ENCODE measurements around the gene APBA2.
A peak's percentile ranks its signal among the peaks of the same experiment; 100 is the strongest.

The APBA2 gene

DNA sequence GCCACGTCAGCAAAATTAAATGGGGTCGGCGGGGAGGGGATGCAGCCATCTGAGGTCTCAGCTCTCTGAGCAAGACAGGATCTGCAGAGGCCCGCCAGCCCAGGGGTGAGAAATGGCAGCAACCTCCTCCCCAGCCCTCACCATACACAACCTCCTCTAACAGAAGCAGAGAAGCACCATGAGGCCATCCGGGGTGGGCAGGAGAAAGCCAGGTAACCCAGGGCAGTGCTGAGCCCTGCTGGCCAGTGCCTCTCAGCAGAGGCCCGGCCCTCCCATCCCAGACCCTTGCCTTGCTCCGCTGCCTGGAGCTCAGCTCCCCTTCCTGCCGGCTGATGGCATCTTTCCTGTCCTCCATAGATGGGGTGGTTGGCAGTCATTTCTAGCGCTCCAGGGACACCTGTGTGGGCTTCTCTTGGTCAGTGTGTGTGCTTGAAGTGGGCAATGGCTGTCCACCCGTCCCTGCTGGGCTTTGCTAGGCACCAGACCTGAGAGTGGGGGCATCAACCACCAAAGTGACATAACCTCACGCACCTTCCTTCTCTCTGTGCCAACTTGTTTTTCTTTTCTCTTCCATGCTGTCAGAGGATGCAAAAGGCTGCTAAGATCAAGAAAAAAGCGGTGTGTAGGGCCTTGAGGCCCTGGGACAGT, 208.0 kb downstream of the APBA2 start:
- DNase-seq: no peak

DNA sequence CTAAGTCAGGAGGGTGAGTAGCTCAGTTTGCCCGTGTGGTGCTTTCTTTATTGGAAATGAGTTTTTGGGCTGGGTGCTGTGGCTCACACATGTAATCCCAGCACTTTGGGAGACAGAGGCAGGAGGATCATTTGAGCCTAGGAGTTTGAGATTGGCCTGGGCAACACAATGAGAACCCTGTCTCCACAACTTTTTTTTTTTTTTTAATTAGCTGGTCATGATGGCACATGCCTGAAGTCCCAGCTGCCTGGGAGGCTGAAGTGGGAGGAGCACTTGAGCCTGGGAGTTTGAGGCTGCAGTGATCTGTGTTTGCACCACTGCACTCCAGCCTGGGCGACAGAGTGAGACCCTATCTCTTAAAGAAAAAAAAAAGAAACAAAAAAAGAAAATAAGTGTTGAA, 208.9 kb downstream of the APBA2 start:
- DNase-seq: no peak

DNA sequence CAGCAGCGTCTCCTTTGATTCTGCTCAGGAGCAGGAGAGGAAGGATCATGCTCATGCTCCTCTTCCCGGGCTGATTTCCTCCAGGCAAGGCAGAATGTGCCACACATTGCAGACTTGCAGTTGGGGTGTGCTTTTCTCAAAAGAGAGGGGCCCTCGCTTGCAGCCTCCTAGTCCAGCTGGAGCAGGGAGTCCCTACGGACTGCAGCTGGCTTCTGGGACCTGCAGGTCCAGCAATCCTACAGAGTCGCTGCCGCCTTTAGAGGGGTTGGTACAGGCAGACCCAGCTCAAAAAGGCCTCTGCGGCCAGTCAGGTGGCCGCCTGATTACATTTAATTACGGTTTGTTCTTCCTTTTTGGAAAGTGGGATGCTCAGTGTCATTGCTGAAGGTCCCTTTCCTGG, 210.0 kb downstream of the APBA2 start:
- no peak for DNase-seq

DNA sequence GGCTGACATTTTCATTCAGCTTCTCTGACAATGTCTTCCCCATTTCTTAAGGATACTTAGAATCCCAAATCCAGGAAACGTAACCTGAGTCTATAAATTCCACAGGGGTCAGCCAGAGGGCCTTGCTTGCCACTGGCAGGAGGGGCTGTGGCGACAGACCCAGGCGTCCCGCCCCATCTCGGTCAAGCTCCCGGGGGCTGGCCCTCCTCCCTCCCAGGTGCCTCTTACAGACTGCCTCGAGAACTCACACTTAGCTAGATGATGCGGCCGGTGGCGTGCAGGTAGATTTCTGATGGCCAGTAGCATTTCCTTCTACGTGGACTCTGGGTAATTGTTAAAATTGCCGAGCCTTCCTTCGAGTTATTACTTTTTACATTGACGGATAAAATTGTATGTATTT, 211.4 kb downstream of the APBA2 start:
- no peak for DNase-seq

DNA sequence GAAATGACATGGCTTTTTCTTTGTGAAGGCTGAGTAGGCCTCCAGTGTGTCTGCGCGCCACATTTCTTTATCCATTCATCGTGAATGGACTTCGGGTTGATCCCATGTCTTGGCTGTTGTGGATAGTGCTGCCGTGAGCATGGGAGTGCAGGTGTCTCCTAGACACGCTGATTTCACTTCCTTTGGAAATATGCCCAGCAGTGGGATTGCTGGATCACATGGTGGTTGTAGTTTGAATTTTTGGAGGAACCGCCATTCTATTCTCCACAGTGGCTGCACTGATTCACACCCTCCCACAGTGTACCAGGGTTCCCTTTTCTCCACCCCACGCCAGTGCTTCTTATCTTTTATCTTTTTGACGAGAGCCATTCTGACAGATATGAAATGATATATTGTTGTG, 212.2 kb downstream of the APBA2 start:
- DNase-seq: no peak

DNA sequence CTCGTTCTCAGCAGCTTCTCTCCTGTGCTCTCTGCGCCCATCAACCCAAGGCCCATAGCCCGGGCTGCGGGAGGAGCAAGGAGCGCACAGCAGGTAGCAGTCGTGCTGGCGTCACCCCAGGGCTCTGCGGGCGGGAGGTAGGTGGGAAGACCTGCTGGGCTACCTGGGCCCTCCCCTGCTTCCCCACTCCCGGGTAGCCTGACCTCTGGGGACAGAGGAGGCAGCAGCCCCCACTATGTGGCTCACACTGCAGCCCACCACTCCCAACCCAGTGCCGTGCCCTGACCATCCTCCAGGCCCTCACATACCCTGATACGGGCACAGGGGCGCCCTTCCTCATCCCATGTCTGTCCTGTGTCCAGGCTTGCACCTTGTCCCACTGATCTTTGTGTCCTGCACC, 212.9 kb downstream of the APBA2 start:
- no peak for DNase-seq

DNA sequence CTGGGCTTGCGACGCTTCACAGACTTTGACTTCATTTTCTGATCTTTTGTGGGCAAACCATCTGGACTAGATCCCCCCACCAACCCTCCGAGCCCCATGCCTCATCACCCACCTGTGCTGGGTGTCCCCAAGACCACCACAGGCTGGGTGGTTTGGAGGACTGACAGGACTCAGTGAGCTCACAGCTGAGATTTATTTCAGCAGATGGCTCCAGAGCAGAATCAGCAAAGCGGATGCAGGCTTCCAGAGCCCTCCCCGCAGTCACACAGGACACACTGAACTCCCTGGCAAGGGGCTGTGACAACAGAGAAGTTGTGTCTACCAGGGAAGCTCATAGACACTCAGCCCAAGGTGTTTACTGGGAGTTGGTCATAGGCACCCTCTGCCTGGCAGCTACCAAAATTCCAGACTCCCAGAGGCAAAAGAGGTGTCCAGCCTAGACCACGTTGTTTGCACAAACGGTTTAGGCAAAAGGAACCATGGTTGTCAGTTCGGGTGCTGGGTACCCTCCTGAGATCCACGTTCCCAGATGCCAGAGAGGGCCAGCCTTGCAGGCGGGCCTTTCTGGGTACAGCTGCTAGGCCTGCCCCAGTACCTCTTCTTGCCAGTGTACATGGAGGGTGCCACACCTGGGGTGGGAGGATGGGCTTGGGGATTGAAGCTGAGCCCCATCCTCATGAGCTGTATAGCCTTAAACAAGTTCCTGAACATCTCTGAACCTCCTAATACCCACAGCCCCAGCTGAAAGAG, 213.5 kb downstream of the APBA2 start:
- no peak for DNase-seq

DNA sequence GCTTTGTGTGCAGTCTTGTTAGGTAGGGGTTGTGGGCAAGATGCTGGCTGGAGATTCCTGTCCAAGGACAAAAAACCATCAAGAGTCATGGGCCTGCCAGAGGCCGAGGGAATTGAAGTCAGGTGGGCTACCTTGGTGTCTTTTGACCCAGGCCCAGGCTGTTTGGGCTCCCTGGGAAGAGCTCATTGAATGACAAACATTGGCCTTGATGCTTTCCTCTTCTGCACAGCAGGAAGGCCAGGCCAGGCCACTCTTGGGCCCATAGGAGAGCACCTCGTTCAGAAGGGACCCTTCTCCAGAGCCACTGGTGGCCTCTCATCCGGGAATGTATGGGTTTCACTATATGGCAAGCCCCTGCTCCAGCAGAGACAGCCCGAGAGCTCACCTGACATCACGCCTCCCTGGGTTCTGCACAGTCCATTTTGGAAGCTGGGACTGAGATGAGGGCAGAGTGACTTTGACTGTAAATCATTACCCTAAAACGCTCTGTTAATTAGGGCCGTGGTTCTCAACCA, 214.8 kb downstream of the APBA2 start:
- DNase-seq: no peak

DNA sequence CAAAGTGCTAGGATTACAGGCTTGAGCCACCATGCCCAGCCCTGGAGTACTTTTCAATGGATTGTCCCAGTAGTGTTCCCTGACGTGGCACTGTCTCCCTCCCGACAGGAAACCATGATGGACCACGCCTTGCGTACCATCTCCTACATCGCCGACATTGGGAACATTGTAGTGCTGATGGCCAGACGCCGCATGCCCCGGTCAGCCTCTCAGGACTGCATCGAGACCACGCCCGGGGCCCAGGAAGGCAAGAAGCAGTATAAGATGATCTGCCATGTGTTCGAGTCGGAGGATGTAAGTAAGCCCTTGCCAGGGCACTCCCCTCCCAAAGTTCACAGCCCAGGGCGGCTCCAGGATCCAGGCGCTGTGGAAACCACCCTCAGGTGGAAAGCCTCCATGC, 215.7 kb downstream of the APBA2 start:
- no peak for DNase-seq

DNA sequence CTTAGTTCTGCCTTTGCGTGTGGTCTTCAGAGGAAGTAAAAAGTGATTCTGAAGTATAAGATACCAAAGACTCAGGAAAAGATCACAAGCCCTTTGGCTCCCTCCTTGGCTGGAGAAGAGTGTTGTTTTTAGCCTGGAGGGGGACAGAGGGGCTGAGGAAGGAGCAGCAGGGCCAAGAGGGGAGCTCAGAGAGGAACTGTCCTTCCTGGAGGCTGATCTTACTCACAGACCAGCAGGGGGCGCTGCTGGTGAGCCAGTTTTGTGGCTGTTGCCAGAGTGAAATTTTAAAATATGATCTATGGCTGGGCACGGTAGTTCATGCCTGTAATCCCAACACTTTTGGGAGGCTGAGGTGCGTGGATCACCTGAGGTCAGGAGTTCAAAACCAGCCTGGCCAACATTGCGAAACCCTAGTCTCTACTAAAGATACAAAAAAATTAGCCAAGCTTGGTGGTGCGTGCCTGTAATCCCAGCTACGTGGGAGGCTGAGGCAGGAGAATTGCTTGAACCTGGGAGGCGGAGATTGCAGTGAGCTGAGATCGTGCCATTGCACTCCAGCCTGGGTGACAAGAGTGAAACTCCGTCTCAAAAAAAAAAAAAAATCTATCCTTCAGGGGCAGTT, 216.5 kb downstream of the APBA2 start:
- peak; percentile 46 for DNase-seq

DNA sequence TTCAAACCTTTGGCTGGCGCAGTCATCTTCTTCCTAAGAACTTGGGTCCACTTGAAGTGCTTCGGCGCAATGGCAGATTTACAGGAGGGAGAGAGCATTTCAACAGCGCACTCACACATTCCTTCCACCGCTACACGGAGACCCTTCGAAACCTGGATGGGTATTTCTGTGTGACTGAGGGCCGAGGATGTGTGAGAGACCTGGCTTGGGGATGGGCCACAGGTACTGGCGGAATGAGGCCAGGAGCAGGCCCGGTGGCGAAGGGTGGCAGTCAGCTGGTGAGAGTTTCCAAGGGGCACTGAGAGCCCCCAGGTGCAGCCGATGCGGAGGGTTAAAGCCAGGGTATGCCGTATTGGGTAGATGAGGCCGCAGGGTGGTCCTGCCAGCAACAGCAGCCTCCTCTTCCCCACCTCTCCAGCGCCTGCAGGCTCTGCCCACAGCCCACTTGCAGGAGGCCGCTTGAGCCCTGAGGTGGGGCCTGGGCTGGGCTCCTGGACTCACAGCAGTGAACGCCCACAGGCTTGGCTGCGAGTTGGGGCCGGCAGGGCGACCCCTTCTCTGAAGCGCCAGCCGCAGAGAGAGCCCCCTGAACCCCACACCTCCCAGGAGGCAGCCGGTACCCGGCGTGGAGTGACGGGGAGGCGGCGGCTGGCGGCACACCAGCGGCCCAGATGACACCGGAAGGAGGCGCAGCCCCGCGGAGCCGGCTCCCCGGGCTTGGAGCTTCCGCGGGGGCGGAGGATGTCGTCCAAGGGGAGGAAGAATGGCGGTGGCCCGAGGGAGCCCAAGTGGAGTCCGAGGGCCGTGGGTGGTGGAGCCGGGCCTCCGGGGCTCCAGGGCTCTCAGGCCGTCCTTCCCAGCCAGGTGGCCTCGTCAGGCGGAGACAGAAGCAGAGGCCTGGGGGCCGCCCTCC, 217.4 kb downstream of the APBA2 start:
- DNase-seq: no peak

DNA sequence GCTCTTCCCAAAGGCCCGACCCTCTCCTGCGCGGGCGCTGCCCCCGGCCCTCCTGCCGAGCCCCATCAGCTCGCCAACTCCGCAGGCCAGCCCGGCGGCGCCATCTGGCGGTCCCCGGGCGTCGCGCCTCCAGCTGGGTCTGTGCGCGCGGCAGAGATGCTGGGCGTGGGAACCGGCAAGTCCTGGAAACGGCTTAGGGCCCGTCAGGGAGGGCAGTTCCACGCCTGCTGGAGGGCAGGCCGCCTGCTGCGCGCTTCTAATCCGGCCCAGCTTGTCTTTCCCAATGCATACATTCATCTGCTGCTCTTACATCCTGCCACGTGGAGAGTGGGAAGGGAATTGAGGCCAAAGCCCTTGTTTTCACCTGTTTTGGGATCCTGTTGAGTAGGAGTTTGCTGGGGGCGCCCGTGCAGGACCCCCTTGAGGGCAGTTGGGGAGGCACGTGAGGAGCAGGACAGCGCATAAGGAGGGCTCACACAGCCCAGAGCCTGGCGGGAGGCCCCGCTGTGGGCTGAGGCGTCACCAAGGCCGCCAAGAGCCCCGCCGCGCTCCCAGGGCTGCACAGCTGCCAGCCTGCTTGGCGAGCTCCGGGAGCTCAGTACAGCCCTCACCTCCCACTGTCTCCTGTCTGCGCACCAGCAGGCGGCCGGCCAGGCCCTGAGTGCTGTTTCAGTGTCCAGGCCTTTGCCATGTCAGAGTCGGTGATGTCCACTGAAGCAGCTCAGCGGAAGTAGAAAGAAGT, 218.2 kb downstream of the APBA2 start:
- peak; percentile 35 for DNase-seq

DNA sequence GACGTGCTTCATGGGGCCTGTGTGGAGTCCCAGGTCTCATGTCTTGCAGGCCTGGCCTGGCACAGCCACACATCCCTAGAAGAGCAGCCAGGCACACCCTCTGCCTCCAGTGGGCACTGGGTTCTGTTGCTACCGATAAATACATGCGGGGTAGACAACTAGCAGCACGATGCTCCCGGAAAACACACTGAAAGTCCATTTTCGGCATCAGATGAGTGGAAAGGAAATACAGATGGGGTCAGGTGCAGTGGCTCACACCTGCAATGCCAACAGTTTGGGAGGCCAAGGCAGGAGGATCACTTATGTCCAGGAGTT, 218.7 kb downstream of the APBA2 start:
- no peak for DNase-seq

DNA sequence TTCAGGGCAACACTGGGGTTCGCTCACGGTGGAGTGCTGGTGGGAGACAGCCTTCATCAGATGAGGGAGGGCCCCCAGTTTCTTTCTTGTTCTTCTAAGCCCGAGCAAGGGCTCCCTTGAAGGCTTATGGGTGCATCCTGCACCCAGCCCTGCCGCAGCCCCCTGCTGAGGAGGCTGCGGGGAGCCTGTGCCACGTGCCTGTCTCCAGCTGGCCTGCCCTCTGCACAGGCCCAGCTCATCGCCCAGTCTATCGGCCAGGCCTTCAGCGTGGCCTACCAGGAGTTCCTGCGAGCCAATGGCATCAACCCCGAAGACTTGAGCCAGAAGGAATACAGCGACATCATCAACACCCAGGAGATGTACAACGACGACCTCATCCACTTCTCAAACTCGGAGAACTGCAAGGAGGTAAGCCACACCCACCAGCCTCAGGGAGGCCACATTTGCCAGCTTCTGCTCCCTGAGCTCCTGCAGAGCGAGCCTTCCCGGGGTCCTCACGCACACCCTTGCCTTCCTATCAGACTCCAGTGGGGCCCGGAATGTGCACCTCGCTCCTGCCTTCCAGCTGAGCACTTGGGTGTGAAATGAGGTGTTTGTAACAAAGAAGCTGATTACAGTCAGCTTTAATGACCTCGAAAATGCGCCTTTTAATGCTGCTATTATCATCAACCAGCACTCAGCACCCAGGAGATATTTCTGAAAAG, 219.5 kb downstream of the APBA2 start:
- no peak for DNase-seq

DNA sequence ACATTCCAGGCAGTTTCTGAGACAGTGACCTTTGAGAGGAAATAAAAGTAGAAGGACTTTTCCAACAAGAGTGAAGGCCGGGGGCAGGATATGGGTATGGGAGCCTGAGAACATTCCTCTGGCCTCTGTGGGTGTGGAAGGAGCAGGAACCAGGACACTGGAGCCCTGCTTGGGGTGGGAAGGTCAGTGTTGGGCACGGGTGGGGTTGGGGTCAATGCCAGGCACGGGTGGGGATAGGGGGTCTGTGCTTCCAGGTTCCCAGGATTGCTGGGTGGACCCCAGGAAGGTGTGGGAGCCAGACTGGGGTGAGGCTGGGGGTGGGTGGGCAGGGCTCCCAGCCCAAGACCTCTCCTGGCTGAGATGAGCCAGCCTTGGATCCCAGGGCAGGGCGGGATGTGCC, 220.3 kb downstream of the APBA2 start:
- no peak for DNase-seq

DNA sequence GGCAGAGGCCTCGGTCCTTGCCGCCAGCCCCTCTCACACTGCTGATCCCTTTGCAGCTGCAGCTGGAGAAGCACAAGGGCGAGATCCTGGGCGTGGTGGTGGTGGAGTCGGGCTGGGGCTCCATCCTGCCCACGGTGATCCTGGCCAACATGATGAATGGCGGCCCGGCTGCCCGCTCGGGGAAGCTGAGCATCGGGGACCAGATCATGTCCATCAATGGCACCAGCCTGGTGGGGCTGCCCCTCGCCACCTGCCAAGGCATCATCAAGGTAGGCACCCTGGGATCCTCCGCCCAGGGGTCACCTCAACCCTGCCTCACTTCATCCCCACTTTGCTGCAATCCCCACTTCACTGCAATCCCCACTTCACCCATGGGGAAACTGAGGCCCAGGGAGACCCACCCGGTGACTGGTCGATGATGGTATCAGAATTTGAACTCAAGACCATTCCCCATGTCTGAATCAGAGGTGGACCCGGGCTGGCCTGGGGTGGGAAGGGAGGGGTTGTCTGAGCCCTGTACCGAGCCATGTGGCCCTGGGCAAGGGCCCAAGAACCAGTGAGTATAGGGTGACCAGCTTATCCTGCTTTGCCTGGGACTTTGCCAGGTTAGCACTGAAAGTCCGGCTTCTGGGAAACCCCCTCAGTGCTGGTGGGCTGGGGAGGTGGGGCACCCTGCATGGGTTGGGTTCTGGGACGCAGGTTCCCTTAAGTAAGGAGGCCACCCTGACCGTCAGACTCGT, 220.9 kb downstream of the APBA2 start:
- DNase-seq: no peak

DNA sequence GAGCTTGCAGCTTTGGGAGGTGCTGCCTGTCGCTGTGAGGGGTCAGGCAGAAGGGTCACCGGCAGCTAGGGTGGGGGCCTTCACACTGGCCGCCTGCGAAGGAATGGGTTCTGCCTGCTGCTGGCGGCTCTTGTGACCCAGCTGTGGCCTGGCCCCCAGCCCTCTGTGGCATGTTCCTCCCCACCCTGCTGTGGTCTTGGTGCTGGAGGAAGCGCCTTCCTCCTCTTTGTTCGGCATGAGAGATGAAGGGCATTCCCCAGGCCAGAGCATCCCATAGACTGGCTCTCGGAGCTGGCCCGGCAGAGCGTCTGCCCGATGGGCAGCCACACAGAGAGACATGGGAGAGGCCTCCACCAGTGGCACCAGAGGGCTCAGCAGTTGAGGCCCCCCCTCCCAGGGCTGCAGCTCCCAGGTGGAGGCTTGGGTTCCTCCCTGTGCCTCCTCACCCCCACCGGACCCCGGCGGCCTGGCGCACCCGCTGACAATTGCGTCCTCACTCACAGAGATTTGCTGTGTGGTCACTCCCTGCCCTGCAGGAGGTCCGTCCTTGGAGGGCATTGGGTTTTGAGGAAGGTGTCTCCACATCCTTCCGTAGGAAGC, 221.6 kb downstream of the APBA2 start:
- DNase-seq: no peak

DNA sequence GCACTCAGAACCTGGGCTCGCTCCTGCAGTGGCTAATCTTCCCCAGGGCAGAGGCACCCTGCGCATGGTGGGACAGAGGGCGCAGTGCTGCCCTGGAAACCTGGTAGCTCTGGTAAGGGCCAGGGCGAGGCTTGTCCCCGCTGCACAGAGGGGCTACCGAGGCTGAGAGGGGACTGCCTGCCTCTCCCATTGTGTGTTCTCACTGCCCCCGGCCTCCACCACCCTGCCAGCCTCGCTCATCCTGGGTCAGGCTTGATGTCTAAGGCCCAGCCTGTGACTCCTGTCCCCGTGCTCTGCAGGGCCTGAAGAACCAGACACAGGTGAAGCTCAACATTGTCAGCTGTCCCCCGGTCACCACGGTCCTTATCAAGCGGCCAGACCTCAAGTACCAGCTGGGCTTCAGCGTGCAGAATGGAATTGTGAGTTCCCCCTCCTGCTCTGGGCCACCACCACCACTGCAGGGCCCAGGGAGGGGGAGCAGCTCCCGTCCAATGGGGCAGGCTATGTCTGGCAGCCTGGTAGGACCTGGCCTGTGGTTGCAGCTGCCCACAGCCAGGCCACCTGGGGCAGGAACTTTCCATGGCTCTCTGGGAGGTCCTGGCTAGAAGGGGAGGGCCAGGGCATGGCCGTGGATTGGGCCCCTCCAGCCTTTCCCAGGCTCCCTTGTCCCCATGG, 222.3 kb downstream of the APBA2 start:
- DNase-seq: no peak

DNA sequence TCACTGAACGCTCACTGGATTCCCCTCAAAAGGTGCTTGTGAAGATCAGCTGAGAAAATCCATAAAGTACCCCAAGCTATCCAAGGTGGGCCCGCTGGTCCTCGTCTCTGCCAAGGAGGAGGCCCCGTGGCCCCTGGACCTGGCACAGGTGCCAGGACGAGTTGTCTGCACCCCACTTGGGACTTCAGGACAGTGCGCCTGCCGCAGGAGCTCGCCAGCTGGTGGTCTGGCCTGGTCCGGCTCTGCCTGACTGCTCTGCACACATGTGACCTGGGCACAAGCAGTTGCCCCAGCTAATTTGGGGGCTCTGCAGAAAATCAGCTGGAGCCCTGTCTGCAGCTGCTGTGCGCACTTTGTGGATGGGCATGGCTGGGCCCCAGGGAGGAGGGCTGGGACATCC, 224.0 kb downstream of the APBA2 start:
- DNase-seq: no peak

DNA sequence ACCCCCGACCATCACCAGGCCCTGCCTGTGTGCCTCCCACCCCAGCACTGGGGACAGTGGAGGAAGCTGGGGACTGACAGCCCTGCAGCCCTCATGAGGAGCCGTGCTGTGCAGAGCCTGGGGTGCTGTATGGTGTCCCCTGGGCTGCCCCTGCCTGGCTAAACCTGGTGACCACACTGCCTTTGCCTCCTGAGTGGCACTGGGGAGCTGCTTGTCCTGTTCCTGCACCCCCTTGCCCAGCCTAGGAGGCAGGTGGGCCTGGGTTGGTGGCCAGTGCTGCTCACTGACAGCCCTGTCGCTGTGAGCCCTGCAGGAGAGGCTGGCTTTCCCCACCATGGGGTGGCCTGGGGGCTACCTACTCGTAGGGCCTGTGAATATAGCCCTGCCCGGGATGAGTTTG, 224.4 kb downstream of the APBA2 start:
- DNase-seq: no peak

Data from effector CD8-positive, alpha-beta T cell (primary cell).